NOMO-1 treated with DMSO at 0.1 percent for 48 hours (cell line): ENCODE results near the gene CYP2S1.
"Not testable (repeated sequence)": the region's sequence is repeated elsewhere in the genome, so short reads cannot be mapped to it uniquely, and the experiment has no call there.

Source experiments
- DNase-seq: peaks from one replicate; lab custom pipeline; 2025; ENCODE audit not compliant: unreplicated experiment; lab: John Stamatoyannopoulos, UW

Gene CYP2S1

DNA sequence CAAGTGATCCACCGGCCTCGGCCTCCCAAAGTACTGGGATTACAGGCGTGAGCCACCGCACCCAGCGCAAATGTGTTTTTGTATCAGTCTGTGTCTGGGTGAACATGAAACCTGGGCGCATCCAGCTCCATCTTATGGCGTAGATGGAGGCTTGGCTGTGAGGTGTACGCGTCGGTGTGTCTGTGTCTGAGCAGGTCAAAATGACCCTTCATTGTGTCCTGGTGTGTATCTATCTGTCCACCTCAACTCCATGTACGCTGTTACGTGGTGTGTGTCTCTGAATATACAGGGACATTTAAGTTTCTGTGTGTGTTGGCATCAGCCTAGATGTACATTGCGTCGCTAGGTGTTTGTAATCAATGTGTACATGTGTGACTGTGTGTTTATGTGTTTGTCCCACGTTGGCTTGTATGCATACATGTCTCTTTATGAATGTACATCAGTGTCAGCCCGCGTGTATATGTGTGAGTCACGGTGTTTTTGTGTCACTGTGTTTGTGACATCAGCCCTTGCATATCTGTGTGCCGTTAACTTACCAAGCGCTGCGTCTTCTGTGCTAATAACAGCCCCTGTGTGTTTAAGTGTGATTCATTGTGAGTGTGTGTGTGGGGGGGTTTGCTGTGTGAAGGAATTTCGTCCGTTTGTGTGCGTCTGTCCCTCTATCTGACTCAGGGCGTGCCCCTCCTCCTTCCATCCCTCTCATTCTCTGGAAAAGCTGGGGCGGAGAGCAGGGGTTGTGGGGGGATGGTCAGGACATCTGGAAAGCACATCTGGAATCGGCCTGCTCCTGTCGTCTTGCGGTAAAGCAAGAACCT lies 32.4 kb downstream of the CYP2S1 start:
- DNase-seq, result no peak

DNA sequence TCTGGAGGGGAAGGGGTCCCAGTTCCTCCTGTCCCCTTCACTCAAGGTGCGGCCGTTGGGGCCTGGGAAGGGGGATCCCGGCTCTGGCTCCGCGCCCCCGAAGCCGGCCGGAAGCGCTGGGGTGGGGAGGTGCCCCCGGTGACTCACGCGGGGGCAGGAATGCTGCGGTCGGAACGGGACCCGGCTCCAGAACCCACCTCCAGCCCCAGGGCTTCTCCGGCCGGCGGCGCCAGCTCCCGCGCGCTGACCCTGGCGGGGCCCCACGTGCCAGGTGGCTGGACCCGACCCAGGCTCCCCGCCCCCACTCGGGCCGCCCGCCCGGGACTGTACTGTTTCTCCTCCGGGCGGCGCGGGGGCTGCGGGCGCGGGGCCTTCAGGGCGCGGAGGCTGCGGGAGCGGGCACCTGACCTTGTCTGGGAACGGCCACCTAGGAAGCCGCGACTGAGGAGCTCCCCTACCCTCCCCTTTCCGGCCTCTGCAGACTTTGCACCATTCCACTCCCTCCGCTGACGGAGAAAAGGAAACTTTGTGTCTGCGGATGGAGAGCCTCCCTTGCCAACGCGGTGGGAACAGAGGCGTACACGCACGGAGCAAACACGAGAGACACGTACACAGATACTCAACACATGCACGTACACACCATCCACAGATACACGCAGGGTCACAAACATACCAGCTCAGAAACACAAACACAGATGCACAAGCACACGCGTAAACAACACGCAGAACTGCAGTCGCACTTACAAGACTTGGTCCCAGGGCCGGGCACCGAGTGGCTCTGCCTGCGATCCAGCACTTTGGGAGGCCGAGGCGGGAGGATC lies 33.2 kb downstream of the CYP2S1 start:
- DNase-seq, result no peak

DNA sequence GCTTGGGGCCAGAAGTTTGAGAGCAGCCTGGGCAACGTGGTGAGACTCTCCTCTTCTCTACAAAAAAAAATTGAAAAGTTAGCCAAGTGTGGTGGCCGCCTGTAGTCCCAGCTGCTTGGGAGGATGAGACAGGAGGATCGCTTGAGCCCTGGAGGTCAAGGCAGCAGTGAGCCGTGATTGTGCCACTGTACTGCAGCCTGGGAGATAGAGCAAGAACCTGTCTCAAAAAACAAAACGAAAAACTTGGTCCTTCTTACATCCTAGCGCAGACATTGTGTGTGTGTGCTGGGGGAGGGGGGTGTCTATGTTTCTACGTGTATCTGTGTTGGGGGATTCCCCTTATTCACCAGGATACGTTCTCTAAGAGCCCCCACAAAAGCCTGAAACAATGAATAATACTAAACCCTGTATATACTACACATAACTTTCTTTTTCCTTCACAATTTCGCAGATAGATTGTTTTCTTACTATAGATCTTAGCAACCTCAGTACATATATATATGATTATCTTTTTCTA lies 33.9 kb downstream of the CYP2S1 start:
- no peak for DNase-seq

DNA sequence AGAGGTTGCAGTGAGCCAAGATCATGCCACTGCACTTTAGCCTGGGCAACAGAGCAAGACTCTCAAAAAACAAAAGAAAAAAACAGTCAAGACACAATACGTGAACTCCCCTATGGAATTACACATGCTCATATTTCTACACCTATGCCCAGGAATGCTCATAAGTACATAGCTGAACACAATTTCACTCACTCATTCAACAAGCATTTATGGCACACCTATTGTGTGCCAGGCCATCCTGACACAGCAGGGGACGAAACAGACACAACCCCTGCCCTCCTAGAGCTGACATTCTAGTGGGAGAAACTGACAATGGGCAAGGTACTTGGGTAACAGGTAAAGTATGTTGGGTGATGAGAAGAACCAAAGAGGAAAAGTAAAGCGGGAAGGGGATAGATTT lies 35.5 kb downstream of the CYP2S1 start:
- DNase-seq, result no peak

DNA sequence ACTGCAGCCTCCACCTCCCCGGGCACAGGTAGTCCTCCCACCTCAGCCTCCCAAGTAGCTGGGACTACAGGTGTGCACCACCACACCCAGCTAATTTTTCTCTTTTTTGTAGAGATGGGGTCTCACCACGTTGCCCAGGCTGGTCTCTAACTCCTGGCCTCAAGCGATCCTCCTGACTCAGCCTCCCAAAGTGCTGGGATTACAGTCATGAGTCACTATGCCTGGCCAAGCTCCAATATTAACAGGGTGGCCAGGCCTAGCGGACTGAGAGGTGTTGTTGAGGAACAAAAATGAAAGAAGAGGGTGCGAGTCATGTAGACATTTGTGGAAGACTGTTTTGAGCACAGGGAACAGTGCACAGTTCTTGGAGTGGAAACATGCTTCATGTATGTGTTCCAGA lies 36.3 kb downstream of the CYP2S1 start:
- not testable (repeated sequence) for DNase-seq

DNA sequence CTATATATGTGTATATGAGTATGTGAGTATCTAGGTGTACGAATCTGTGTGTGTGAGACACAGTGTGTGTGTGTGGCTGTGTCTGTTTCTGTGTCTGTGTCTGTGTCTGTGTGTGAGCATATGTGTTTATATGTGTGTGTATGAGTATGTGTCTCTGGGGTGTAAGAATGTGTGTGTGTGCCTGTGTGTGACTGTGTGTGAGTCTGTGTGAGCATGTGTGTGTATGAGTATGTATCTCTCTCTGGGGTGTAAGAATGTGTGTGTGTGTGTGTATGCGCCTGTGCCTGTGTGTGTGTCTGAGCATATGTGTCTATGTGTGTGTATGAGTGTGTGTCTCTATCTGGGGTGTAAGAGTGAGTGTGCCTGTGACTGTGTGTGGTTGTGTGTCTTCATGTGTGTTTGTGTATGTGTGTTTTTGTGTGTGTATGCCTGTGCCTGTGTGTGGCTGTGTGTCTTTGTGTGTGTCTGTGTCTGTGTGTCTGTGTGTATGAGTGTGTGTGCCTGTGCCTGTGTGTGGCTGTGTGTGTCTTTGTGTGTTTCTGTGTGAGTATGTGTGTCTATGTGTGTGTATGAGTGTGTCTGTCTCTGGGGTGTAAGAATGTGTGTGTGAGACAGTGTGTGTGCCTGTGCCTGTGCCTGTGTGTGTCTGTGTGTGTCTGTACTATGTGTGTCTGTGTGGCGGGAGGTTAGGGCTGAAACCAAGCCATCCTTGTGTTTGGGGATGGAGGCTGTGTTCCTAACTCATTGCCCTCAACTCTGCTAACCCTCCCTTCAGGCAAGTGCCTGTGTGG lies 37.2 kb downstream of the CYP2S1 start:
- no peak for DNase-seq

DNA sequence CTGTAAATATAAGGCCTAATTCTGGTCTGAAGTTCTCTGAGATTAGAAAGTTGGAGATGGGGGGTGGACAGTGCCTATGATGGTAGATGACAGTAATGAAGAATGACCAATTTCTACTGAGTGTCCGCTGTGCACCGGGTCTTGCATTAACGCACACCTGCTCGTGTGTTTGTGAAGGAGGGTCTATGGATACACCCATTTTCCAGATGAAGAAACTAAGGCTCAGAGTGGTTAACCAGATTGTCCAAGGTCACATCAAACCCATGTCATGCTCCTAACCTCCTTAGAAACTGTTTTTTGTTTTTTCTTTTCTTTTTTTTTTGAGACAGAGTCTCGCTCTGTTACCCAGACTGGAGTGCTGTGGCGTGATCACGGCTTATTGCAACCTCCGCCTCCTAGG lies 39.7 kb downstream of the CYP2S1 start:
- DNase-seq, result no peak

DNA sequence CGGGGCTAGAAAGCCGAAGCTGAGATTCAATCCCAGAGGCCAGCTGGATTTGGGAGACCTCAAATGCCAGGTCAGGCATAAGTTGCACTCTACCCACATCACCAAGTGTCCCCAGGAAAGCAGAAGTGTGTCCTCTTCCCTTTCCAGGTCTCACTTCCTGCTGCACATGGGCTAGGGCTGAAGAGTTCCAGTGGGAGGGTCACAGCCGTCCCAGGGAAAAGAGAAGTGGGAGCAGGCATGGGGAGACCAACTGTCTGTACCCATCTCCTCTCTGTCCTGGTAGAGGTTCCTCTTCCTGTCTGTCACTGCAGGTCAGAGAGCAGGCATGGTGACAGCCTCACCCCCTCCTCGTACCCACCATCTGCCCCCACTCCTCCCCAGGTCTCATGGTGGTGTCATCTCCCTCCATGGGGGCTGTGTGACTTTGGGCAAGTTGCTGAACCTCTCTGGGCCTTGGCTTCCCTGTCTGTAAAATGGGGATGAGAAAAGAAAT lies 40.8 kb downstream of the CYP2S1 start:
- peak; percentile 59 for DNase-seq

DNA sequence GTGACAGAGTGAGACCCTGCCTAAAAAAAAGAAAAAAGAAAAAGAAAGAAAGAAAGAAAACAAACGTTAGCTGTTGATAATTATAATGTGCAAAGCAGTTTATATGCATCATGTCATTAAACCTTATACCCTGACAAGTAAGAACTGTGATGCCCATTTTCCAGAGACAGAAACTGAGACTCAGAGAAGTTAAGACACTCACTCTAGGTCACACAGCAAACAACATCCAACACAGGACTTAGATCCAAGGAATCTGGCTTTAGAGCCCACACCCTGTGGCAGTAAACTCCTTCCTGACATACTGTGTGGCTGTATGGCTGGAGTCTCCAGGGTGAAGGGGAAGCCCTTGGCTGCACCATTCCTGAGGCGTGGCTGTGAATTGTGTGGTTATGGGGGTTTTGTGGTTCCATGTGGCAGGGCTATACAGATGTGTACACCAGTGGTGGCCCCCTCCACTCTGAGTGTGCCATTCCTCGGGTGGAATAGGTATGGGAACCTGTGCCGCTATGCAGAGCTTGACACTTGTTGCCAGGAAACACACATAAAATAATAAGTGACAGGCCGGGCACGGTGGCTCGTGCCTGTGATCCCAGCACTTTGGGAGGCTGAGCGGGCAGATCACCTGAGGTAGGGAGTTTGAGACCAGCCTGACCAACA lies 41.6 kb downstream of the CYP2S1 start:
- no peak for DNase-seq

DNA sequence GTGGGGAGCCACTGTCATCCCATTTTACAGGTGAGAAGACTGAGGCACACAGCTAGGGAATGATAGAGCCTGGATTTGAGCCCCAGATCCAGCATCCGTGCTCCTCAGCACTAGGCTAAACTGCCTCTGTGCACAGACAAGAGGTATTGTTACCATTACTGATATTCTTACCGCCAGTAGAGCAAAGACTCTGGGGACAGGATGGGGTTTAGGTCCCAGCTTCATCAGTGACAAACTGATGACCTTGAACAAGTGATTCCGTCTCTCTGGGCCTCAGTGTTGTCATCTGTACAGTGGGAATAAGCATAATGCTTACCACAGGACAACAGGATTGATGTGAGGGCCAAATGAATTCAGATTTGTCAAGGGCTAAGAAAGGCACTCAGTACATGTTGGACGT lies 42.5 kb downstream of the CYP2S1 start:
- DNase-seq, result no peak

DNA sequence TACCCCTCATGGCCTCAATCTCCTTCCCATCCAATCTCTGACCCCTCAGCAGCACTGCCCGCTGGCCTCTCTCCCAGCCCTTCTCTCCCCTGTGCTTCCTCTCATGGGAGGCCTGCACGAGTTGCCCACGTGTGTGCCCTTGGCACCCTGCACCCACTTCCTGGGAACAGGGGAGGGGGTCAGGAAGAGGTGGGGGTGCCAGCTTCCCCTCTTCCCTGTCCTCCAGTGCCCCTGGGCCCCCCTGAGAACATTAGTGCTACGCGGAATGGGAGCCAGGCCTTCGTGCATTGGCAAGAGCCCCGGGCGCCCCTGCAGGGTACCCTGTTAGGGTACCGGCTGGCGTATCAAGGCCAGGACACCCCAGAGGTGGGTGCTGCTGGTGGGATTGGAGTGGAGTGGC lies 45.2 kb downstream of the CYP2S1 start:
- DNase-seq, result no peak

DNA sequence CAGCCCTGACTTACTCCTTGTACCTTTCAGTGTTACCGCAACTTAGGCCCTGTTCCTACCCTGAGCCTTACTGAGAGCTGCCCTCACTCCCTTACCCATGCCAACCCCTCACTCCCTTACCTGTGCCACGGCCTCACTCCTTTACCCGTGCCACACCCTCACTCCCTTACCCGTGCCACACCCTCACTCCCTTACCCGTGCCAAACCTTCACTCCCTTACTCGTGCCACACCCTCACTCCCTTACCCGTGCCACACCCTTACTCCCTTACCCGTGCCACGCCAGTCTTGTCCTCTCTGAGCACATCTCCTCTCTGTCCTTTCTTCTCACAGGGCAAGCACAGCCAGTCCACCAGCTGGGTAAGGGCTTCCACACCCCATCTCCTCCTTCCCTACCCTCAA lies 46.3 kb downstream of the CYP2S1 start:
- DNase-seq, result no peak

DNA sequence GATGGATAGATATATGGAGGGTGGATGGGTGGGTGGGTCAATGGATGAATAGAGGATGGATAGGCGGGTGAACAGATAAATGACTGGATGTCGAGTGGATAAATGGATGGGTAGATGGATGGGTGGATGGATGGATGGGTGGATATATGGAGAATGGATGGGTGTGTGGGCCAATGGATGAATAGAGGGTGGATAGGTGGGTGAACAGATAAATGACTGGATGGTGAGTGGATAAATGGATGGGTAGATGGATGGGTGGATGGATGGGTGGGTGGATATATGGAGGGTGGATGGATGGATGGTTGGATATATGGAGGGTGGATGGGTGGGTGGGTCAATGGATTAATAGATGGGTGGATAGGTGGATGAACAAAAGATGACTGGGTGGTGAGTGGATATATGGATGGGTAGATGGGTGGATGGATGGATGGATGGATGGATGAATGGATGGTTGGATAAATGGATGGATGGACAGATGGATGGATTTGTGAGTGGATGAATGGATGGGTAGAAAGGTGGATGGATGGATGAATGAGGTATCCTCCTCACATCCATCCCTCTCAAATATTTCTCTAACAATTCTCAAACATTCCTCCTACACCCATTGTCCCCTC lies 47.0 kb downstream of the CYP2S1 start:
- no peak for DNase-seq

DNA sequence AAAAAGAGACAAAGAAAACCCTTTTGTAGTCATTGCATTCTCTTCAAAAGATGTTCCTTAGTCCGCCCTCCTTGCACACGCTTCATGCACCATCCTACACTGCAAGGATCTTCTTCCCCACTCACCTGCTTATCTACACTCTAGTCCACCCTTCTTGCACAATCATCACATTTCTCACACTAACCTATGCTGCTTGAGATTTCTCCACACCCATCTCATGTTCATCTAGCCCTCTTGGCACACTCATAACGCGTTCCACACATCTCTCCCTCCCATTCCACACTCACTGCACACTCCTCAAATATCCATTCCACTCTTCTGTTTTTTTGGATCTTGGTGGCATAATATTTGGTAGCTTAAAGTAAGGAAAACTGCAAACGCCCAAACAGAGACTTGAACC lies 48.8 kb downstream of the CYP2S1 start:
- DNase-seq, result no peak

DNA sequence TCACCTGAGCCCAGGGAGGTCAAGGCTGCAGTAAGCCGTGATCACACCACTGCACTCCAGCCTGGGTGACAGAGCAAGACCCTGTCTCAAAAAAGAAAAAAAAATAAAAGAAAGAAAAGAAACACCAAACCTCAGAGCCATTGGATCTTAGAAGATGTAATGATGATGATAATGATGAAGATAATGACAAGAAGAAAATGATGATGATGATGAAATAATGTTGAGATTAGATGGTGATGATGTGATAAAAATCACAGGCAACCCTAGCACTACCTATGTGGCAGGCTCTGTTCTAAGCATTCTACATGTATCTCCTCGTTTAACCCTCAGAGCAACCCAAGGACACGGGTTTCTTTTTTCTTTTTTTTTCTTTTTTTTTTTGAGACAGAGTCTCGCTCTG lies 51.1 kb downstream of the CYP2S1 start:
- DNase-seq, result no peak

DNA sequence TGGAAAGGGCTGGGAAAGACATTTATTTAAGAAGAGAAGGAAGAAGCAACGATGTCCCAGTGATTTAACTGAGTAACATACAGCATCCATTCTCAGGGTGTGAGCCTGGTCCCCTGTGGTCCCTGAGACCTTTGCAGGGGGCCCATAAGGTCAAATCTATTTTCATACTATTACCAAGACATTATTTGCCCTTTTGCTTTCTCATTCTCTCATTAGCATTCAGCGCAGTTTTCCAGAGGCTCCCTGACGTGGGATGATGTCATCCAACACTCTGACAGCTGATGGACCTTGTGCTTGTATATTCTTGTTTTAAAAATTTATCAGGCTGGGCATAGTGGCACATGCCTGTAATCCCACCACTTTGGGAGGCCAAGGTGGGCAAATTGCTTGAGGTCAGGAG lies 52.8 kb downstream of the CYP2S1 start:
- no peak for DNase-seq

DNA sequence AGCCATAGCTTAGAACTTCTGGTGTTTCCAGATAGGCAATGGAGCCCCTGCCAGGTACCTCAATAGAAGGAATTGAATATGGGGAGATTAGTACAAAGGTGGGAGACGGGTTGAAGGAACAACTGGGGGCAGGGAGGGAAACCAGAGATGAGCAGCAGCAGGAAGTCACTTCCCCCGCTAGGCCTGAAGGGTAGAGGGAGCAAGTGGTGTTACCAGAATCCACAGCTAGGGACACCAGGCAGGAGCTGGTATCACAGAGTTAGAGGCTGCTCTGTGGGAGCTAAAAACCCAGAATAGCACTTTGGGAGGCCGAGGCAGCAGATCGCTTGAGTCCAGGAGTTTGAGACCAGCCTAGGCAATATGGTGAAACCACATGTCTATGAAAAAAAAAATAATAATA lies 55.9 kb downstream of the CYP2S1 start:
- no peak for DNase-seq

DNA sequence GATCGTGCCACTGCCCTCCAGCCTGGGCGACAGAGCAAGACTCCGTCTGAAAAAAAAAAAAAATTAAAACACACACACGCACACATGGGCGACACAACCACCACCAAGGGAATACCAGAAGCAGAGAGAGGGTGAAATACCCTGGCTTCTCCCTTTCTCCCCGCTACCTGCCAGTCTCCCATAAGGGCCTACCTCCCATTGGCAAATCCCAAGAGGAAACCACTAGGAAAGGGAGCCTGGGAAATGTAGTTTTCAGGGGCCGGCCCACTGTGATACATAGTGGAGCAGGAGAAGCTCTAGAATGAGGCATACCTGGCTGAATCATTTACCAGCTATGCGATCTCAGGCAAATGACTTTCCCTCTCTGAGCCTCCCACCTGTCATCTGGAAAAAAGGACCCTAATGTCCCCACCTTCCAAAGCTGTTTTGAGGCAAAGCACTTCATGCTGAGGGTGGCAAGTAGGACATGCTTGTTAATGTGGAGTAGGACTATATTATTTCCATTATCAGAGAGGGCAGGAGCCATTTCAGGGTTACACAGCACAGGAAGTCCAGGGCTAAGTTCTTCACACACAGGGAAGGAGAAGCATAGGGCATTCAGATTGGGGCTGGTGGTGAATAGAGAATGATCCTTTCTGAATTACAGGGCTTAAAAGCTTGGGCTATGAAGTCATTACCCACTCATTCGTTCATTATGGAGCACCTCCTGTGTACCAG lies 56.8 kb downstream of the CYP2S1 start:
- no peak for DNase-seq

DNA sequence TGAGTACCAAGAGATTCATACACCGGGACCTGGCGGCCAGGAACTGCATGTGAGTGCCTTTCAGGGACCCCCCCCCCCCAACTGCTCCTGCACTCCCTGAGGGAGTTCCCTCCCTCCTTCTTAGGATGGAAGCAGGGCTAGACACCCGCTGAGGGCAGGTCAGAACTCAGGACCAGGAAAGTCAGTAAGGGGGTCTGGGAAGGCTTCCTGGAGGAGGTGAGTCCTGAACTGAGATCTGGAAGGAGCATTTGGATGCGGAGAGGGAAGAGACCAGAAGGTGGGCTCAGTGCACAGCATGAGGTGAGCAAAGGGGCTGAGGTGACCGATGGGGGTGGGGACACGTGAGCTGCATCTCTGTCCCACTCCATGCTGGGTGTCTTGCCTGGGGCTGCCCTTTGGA lies 60.6 kb downstream of the CYP2S1 start:
- no peak for DNase-seq

DNA sequence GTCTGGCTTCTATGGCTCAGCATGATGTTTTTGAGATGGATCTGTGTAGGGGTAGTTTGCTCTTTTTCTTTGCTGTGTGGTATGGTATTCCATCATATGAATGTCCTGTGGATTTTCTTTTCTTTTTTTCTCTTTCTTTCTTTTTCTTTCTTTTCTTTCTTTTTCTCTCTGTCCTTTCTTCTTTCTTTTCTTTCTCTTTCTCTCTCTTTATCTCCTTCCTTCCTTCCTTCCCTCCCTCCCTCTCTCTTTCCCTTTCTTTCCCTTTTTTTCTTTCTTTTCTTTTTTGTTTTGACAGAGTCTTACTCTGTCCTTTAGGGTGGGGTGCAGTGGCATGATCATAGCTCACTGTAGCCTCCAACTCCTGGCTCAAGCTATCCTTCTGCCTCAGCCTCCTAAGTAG lies 62.2 kb downstream of the CYP2S1 start:
- DNase-seq, result no peak
